ENCODE measurements around the gene SKIC8. TPM values are rescaled to one million over a fixed set of nuclear protein-coding genes. Genes with fewer than 3 reads are reported as not detected.
A peak's percentile ranks its signal among the peaks of the same experiment; 100 is the strongest.
"Not testable (repeated sequence)": the region's sequence is repeated elsewhere in the genome, so short reads cannot be mapped to it uniquely, and the experiment has no call there.

Gene SKIC8
- total RNA-seq, 2 donors from 2014 or later, result 40.7 to 50.0 TPM

DNA sequence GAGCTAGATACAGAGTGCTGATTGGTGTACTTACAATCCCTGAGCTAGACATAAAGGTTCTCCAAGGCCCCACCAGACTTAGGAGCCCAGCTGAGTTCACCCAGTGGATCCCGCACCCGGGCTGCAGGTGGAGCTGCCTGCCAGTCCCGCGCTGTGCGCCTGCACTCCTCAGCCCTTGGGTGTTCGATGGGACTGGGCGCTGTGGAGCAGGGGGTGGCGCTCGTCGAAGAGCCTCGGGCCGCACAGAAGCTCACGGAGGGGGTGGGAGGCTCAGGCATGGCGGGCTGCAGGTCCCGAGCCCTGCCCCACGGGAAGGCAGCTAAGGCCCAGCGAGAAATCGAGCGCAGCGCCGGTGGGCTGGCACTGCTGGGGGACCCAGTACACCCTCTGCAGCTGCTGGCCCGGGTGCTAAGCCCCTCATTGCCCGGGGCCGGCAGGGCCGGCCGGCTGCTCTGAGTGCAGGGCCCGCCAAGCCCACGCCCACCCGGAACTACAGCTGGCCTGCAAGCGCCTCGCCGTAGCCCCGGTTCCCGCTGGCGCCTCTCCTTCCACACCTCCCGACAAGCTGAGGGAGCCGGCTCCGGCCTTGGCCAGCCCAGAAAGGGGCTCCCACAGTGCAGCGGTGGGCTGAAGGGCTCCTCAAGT lies 53.3 kb downstream of the SKIC8 start:
- H3K27ac Mint-ChIP-seq; H3K4me1 Mint-ChIP-seq (ENCODE audit: low read depth in 2 of 2); H3K36me3 Mint-ChIP-seq; DNase-seq (ENCODE audit: low spot score); H3K27me3 Mint-ChIP-seq; H3K9me3 Mint-ChIP-seq; ATAC-seq; H3K4me3 Mint-ChIP-seq: not testable (repeated sequence)

DNA sequence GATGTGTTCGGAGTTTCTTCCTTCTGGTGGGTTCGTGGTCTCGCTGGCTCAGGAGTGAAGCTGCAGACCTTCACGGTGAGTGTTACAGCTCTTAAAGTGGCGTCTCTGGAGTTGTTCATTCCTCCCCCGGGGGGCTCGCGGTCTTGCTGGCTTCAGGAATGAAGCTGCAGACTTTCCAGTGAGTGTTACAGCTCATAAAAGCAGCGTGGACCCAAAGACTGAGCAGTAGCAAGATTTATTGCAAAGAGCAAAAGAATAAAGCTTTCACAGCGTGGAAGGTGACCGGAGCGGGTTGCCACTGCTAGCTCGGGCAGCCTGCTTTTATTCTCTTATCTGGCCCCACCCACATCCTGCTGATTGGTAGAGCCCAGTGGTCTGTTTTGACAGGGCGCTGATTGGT lies 54.0 kb downstream of the SKIC8 start:
- not testable (repeated sequence) for ATAC-seq; H3K27ac Mint-ChIP-seq; H3K4me1 Mint-ChIP-seq (ENCODE audit: low read depth in 2 of 2); DNase-seq (ENCODE audit: low spot score); H3K36me3 Mint-ChIP-seq; H3K4me3 Mint-ChIP-seq; H3K27me3 Mint-ChIP-seq; H3K9me3 Mint-ChIP-seq

DNA sequence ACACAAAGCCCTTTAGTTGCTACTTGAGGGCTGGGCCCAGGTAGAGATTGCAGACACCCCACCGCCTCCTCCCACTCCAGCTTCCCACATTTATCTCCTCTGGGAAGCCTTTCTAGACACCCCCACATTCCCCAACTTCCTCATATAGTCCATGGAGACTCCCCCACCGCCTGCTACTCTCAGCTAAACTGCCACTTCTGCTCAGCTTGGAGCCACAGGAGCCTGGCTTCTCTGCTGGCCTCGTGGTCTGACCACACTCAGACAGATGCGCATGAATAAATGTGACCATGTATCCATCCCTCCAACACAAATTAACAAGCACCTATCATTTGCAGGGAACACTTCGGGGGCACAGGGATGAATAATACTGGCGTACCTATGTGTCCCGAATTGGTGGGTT lies 54.5 kb downstream of the SKIC8 start:
- Mint-ChIP-seq H3K27ac (no peak overlapping the region), H3K4me3 (no peak overlapping the region), H3K36me3 (no peaks in the 10 kb centered on the region), H3K9me3 (no peaks in the 10 kb centered on the region), H3K27me3 (peaks cover 0 to 5% of the 10 kb centered on the region in 2 donors), H3K4me1 (ENCODE audit: low read depth in 2 of 2) (no peaks in the 10 kb centered on the region)
- DNase-seq (ENCODE audit: low spot score) (no peak), ATAC-seq (no peak)

DNA sequence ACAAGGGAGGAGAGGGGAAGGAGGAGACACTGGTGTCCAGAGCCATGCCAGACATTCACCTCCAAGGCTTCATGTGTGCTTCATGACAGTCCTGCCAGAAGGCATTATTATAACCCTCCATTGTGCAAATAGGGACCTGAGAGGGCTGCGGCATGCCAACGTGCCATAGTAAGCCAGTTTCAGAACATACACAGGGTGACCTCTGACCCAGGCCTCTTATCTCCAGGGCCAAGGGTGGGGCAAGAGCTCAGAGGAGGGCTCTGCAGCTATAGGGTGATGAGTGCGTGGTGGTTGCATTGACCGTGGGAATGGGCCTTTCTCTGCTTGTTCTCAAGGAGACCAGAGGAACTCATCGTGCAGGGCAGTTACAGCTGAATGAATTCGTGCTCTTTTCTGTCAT lies 55.3 kb downstream of the SKIC8 start:
- Mint-ChIP-seq H3K4me1 (ENCODE audit: low read depth in 2 of 2) (no peaks in the 10 kb centered on the region), H3K9me3 (no peaks in the 10 kb centered on the region), H3K27me3 (peaks cover 0 to 5% of the 10 kb centered on the region in 2 donors), H3K4me3 (no peak overlapping the region), H3K27ac (no peak overlapping the region), H3K36me3 (no peaks in the 10 kb centered on the region)
- no peak for ATAC-seq
- no peak for DNase-seq (ENCODE audit: low spot score)

DNA sequence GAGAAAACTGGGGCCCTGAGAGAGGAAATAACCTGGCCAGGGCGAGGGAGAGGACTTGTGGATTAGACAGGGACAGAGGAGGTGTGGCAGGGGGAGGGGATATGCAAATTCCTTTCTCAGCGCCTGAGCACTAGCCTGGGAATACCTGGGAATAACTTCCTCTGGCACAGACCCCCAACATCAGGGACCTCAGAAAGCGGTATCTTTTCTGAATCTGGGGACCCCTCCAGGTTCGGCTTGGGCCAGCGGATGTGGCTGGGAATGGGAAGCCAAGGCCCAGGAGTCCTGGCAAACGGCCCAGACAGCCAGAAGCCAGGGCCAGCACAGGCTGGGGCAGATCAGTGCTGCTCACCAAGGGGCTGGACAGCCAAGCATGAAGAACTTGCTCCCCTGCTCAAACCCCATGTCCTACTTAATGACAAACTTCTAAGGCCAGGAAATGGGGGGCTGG lies 55.9 kb downstream of the SKIC8 start:
- DNase-seq (ENCODE audit: low spot score), result no peak
- no peak overlapping the region for H3K27ac Mint-ChIP-seq
- H3K4me1 Mint-ChIP-seq (ENCODE audit: low read depth in 2 of 2), result no peaks in the 10 kb centered on the region
- H3K36me3 Mint-ChIP-seq, result no peaks in the 10 kb centered on the region
- no peaks in the 10 kb centered on the region for H3K9me3 Mint-ChIP-seq
- H3K27me3 Mint-ChIP-seq, result peaks cover 0 to 4% of the 10 kb centered on the region in 2 donors
- H3K4me3 Mint-ChIP-seq, result no peak overlapping the region
- ATAC-seq, result no peak

GRCh38 chr15:78243058-78243457 lies 56.4 kb downstream of the SKIC8 start:
- H3K4me3 Mint-ChIP-seq, result no peak overlapping the region
- no peak for ATAC-seq
- no peaks in the 10 kb centered on the region for H3K4me1 Mint-ChIP-seq (ENCODE audit: low read depth in 2 of 2)
- H3K36me3 Mint-ChIP-seq, result no peaks in the 10 kb centered on the region
- no peak overlapping the region for H3K27ac Mint-ChIP-seq
- H3K9me3 Mint-ChIP-seq, result no peaks in the 10 kb centered on the region
- no peak for DNase-seq (ENCODE audit: low spot score)
- H3K27me3 Mint-ChIP-seq, result peaks cover 0 to 3% of the 10 kb centered on the region in 2 donors

DNA sequence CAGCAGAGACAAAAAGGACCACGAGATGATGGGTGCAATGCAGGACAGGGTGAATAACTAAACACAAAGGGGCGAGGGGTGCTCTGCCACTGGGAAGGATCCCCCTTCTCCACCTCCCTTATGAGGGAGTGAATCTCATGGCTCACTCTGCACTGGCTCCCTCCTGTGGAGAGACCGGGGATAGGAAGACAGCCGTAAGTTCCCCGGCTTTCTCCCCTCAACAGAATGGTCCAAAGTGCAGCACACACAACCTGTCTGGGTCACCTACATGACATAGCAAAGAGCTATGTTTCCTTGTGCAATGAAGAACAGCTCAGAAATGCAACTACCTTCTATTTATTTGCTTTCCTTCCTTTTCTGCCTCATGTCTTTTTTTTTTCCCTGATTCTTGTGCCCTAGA lies 57.3 kb downstream of the SKIC8 start:
- no peak for DNase-seq (ENCODE audit: low spot score)
- Mint-ChIP-seq H3K4me1 (ENCODE audit: low read depth in 2 of 2) (no peaks in the 10 kb centered on the region), H3K9me3 (no peaks in the 10 kb centered on the region), H3K27me3 (peaks cover 0 to 3% of the 10 kb centered on the region in 2 donors), H3K36me3 (no peaks in the 10 kb centered on the region), H3K4me3 (no peak overlapping the region), H3K27ac (no peak overlapping the region)
- ATAC-seq, result no peak

- no peak overlapping the region for H3K27ac Mint-ChIP-seq
- no peaks in the 10 kb centered on the region for H3K36me3 Mint-ChIP-seq
- no peaks in the 10 kb centered on the region for H3K4me1 Mint-ChIP-seq (ENCODE audit: low read depth in 2 of 2)
- DNase-seq (ENCODE audit: low spot score), result peak; percentile 78
- no peaks in the 10 kb centered on the region for H3K9me3 Mint-ChIP-seq
- peak; percentile 85 to 89 for ATAC-seq
- H3K4me3 Mint-ChIP-seq, result no peak overlapping the region
- peaks cover 0 to 3% of the 10 kb centered on the region in 2 donors for H3K27me3 Mint-ChIP-seq
These were observed 58.4 kb downstream of the SKIC8 start for GRCh38 chr15:78241017-78241416.

DNA sequence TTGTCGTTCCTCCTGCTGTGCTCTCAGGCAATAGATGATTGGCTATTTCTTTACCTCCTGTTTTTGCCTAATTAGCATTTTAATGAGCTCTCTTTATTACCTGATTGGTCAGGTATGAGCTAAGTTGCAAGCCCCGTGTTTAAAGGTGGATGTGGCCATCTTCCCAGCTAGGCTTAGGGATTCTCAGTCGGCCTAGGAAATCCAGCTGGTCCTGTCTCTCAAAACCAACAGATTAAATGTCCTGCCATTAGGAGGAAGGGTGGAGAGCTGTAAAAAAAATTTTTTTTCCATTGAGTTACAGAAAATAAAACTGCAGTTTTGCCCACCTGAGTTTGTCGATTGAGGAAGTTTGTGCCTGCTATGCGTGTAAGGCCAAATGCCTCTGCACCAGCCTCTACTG lies 59.6 kb downstream of the SKIC8 start:
- no peak for ATAC-seq
- Mint-ChIP-seq H3K27ac (no peak overlapping the region), H3K9me3 (no peaks in the 10 kb centered on the region), H3K36me3 (no peaks in the 10 kb centered on the region), H3K4me1 (ENCODE audit: low read depth in 2 of 2) (peaks cover under 1 to 5% of the 10 kb centered on the region in 2 donors), H3K4me3 (no peak overlapping the region), H3K27me3 (peaks cover 2 to 4% of the 10 kb centered on the region in 2 donors)
- no peak for DNase-seq (ENCODE audit: low spot score)

DNA sequence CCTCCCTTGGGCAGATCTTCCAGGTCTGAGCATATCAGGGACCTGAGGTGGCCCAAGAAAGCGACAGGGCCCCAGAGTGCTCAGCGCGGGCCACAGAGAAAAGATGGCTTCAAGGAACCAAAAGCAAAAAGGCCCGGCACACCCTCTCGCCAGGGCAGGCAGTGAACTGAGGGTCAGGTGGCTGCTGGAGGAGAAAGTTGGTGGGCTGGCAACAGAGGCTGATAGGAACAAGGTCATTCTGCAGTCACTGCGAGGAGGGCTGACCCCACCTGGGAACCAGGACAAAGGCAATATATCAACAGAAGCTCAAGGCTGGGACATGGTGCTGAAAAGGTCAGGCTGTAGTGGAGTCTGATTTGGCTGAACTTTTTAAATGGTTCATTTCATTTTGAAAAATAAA lies 62.3 kb downstream of the SKIC8 start:
- ATAC-seq, result no peak
- H3K36me3 Mint-ChIP-seq, result no peaks in the 10 kb centered on the region
- H3K4me3 Mint-ChIP-seq, result no peak overlapping the region
- DNase-seq (ENCODE audit: low spot score), result no peak
- peaks cover 5 to 9% of the 10 kb centered on the region in 2 donors for H3K27me3 Mint-ChIP-seq
- no peaks in the 10 kb centered on the region for H3K9me3 Mint-ChIP-seq
- peaks cover 4 to 10% of the 10 kb centered on the region in 2 donors for H3K4me1 Mint-ChIP-seq (ENCODE audit: low read depth in 2 of 2)
- no peak overlapping the region for H3K27ac Mint-ChIP-seq

DNA sequence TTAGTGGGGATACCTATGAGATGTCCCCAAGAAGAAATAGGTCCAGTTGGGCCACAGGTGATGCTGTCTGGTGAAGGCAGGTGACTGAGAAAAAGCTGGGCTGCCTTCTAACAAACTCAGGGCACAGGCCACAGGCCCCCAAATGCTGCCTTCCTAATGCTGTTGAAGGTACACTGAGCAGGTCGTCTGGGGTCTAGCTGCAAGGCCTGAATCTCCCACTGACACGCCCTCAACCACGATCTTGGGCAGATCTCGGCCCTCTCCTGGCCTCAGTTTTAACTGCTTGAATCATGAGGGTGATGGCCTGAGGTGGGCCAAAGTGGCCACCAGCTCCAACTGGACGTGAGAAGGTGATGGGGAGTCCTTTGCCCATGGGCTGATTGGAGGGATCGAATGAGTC lies 62.9 kb downstream of the SKIC8 start:
- Mint-ChIP-seq H3K27ac (no peak overlapping the region), H3K36me3 (no peaks in the 10 kb centered on the region)
- no peak for ATAC-seq

DNA sequence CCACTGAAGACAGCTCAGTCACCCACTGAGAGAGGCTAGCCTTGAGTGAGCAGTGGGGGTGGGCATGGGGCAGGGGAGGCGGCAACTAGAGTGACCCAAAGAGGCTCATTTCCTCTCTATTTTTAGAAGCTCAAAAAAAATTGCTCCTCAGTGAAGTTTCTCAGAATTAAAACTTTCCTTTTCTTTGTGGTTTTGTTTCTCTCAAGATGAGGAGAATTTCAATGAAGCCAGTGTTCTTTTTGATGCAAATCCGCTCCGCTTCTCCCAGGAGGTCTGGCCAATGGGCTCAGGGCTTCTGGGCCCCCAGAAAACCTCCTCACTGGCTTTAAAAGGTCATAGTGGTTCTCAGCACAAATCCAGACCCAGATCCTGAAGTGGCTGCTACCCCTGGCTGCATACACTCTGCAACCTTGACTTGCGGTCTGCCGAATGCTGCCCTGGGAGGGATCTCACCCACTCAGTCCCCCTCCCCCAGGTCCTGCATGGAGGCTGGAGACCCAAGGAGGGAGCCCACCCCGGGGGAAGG lies 64.8 kb downstream of the SKIC8 start, which contains the start of gene ACSBG1:
Gene ACSBG1, minus strand, starts transcription at position 51 of the 526 bp plus-strand sequence. CDS start 64 bp downstream, outside the sequence.
- peak within 1 kb of the TSS; percentile 21 to 48 for H3K27ac Mint-ChIP-seq
- peak within 1 kb of the TSS; percentile 18 for H3K4me3 Mint-ChIP-seq
- ATAC-seq (peak in 1 of 2 donors; percentile 25), DNase-seq (ENCODE audit: low spot score) (no peak)
- peaks cover 5 to 9% of the 10 kb centered on the region in 2 donors for H3K27me3 Mint-ChIP-seq
- H3K9me3 Mint-ChIP-seq, result no peaks in the 10 kb centered on the region
- H3K36me3 Mint-ChIP-seq, result no peaks in the 10 kb centered on the region
- peaks cover 4 to 10% of the 10 kb centered on the region in 2 donors for H3K4me1 Mint-ChIP-seq (ENCODE audit: low read depth in 2 of 2)

More for the DNA sequence above, 62.9 kb downstream of the SKIC8 start:
- Mint-ChIP-seq H3K9me3 (no peaks in the 10 kb centered on the region), H3K4me1 (ENCODE audit: low read depth in 2 of 2) (peaks cover 4 to 10% of the 10 kb centered on the region in 2 donors), H3K27me3 (peaks cover 5 to 9% of the 10 kb centered on the region in 2 donors), H3K4me3 (no peak overlapping the region)
- DNase-seq (ENCODE audit: low spot score), result no peak

DNA sequence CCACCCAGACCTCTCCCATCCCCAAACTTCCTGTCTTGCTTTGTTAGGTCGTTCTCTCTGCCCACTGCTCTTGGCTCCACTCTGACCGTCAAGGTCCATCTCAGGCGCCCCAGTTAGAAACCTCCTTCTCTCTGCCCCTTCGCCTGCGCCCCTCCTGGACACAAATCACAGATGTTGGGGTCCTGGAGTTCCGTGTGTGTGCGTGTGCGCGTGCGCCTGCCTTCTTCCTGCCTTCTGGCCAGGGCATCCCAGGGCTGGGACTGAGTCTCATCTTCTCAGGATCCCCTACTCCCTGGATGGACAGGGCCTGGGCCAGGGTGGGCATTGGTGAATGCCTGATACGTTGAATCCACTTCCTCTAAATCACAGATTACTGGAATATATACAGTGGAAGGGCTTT lies 65.9 kb downstream of the SKIC8 start:
- peak overlapping the region in 1 of 2 donors; percentile 48 for H3K27ac Mint-ChIP-seq
- no peak for ATAC-seq

More for the DNA sequence above, 65.9 kb downstream of the SKIC8 start:
- Mint-ChIP-seq H3K4me1 (ENCODE audit: low read depth in 2 of 2) (peaks cover 4 to 10% of the 10 kb centered on the region in 2 donors), H3K36me3 (no peaks in the 10 kb centered on the region), H3K27me3 (peaks cover 5 to 9% of the 10 kb centered on the region in 2 donors), H3K4me3 (no peak overlapping the region), H3K9me3 (no peaks in the 10 kb centered on the region)
- DNase-seq (ENCODE audit: low spot score), result no peak
